Measurements from ENCODE around the gene GPC5. TPM values are rescaled to one million over a fixed set of nuclear protein-coding genes. Genes with fewer than 3 reads are reported as not detected.
A peak's percentile ranks its signal among the peaks of the same experiment; 100 is the strongest.

The GPC5 gene
- total and polyA plus RNA-seq, 2 of the 13 experiments (the other 11 are each of a cell fraction or from before 2014, with no cell fraction given) = 0.02 to 0.07 TPM

DNA sequence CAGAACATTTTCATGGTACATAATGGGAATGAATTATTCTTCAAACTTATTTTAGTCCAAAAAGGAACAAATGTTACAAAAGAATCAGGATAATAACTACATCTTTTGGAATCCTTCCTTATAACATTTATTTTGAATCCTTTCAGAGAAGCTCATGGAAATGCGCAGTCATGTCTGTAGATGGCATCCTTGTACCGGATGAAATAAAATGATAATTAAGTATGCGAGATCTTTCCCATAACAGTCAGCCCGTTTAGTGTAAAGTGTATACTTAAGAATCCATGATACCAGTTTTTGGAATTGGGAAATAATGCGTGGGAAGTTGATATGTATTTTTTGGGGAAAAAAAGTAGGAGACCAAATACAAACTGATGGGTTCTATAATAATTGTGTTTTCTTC lies 418.8 kb downstream of the GPC5 start:
- POLR2A ChIA-PET = no interaction called here
- 29% methylated on average over 5 of the region's 5 CpGs for WGBS (ENCODE audit: low lambda C conversion rate)
- H3K9ac ChIP-seq (ENCODE audit: insufficient read depth, low read depth, low read length) = no peak overlapping the region
- no peak overlapping the region for H2AFZ ChIP-seq (ENCODE audit: low read length)
- TF ChIP-seq STAG1 (CRISPR knock-in tag; IDR thresholded peaks at IDR 0.05) (0 out of 2 replicates have a peak, but pooled peaks have one; percentile 10), ZNF160 (CRISPR knock-in tag; IDR thresholded peaks at IDR 0.05) (no peak), RFX5 (IDR thresholded peaks at IDR 0.05; ENCODE audit: low read depth, low read length) (no peak), TGIF2 (CRISPR knock-in tag; IDR thresholded peaks at IDR 0.05) (no peak), ZNF335 (CRISPR knock-in tag; IDR thresholded peaks at IDR 0.05) (no peak), ZNF329 (CRISPR knock-in tag; IDR thresholded peaks at IDR 0.05; ENCODE audit: low read depth) (no peak), HNRNPLL (IDR thresholded peaks at IDR 0.05; ENCODE audit: low read depth, low read length, poor library complexity, severe bottlenecking) (no peak)
- no peak overlapping the region for H3K4me3 ChIP-seq (replicated peaks in 1 of 3; ENCODE audit: insufficient read depth in 1 of 3, low read depth in 2 of 3, low read length in 3 of 3)
- H3K9me3 ChIP-seq (ENCODE audit: low read length) = no peaks in the 10 kb centered on the region
- intact Hi-C loops (cut with micrococcal nuclease; ENCODE audit: unreplicated experiment) = no loop called here
- no peak overlapping the region for H3K27ac ChIP-seq (ENCODE audit: extremely low read length, insufficient read depth, low read length)
- no peaks in the 10 kb centered on the region for H3K27me3 ChIP-seq (ENCODE audit: control insufficient read depth in 1 of 2, insufficient read depth in 2 of 2, low read length in 2 of 2)
- DNase-seq (ENCODE audit: low spot score) (peak; percentile 1), FAIRE-seq (no peak), ATAC-seq (no peak)
- no peaks in the 10 kb centered on the region for H3K4me1 ChIP-seq (ENCODE audit: insufficient read depth, low read length)
- no TSS peak for BruUV-seq (replicated peaks)
- CTCF ChIA-PET (ENCODE audit: low intra/inter-chr PET ratio, low total read pairs) = no interaction called here
- H4K20me1 ChIP-seq (ENCODE audit: insufficient read depth, low read length) = no peaks in the 10 kb centered on the region
- no peaks in the 10 kb centered on the region for H3K36me3 ChIP-seq (replicated peaks in 1 of 2; ENCODE audit: control insufficient read depth in 1 of 2, insufficient read depth in 2 of 2, low read length in 2 of 2)
- H3K79me2 ChIP-seq (ENCODE audit: insufficient read depth, low read length) = no peaks in the 10 kb centered on the region
- in situ Hi-C loops (cut with HindIII; ENCODE audit: extremely low pct_ligation_motif_present, low pct_unique_long_range_greater_than_20kb) = no loop called here
- H3K4me2 ChIP-seq (ENCODE audit: low read depth, low read length) = no peak overlapping the region

DNA sequence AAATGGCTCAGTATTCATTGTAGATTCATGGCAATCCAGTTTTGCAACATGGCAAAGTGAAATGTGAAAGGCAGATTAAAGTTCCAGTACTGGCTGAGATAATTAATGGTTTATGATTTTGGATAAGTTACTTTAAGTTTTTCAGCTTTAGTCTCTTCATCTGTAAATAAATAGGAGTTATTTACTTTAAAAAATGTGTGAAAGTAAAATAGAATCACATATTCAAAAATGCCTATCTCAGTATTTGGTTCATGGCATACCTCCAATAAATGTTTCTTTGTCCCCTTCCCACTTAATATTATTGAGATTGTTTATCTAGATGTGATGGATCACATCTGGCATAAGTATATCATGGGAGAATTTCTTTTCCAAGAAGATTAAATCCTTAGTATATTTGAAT lies 426.0 kb downstream of the GPC5 start:
- Histone ChIP-seq H3K9me3 (ENCODE audit: low read length) (no peaks in the 10 kb centered on the region), H3K9ac (ENCODE audit: insufficient read depth, low read depth, low read length) (no peak overlapping the region), H3K27ac (ENCODE audit: extremely low read length, insufficient read depth, low read length) (no peak overlapping the region), H3K79me2 (ENCODE audit: insufficient read depth, low read length) (no peaks in the 10 kb centered on the region), H3K27me3 (ENCODE audit: control insufficient read depth in 1 of 2, insufficient read depth in 2 of 2, low read length in 2 of 2) (no peaks in the 10 kb centered on the region), H3K4me1 (ENCODE audit: insufficient read depth, low read length) (no peaks in the 10 kb centered on the region), H2AFZ (ENCODE audit: low read length) (no peak overlapping the region), H3K36me3 (replicated peaks in 1 of 2; ENCODE audit: control insufficient read depth in 1 of 2, insufficient read depth in 2 of 2, low read length in 2 of 2) (no peaks in the 10 kb centered on the region), H3K4me3 (replicated peaks in 1 of 3; ENCODE audit: insufficient read depth in 1 of 3, low read depth in 2 of 3, low read length in 3 of 3) (no peak overlapping the region), H3K4me2 (ENCODE audit: low read depth, low read length) (no peak overlapping the region), H4K20me1 (ENCODE audit: insufficient read depth, low read length) (no peaks in the 10 kb centered on the region)
- ChIA-PET CTCF (ENCODE audit: low intra/inter-chr PET ratio, low total read pairs) (no interaction called here), POLR2A (no interaction called here)
- intact Hi-C loops (cut with micrococcal nuclease; ENCODE audit: unreplicated experiment) = no loop called here
- FAIRE-seq (no peak), DNase-seq (ENCODE audit: low spot score) (no peak), ATAC-seq (no peak)
- in situ Hi-C loops (cut with HindIII; ENCODE audit: extremely low pct_ligation_motif_present, low pct_unique_long_range_greater_than_20kb) = no loop called here
- no TSS peak for BruUV-seq (replicated peaks)
- TF ChIP-seq CHCHD3 (CRISPR knock-in tag; IDR thresholded peaks at IDR 0.05) = no peak
- TF ChIP-seq CAMTA2 (CRISPR knock-in tag; IDR thresholded peaks at IDR 0.05; ENCODE audit: borderline replicate concordance) = no peak
- TF ChIP-seq ZFX (CRISPR knock-in tag; IDR thresholded peaks at IDR 0.05; ENCODE audit: low read depth) = no peak
- TF ChIP-seq ZNF160 (CRISPR knock-in tag; IDR thresholded peaks at IDR 0.05) = no peak
- no peak for TF ChIP-seq POLR2AphosphoS5 (IDR thresholded peaks at IDR 0.05; ENCODE audit: low read depth, low read length)
- TF ChIP-seq HDAC6 (IDR thresholded peaks at IDR 0.05; ENCODE audit: low read depth, low read length) = no peak
- no peak for TF ChIP-seq THAP11 (CRISPR knock-in tag; IDR thresholded peaks at IDR 0.05)
- TF ChIP-seq ZEB1 (IDR thresholded peaks at IDR 0.05; ENCODE audit: insufficient replicate concordance, low read depth) = no peak
- TF ChIP-seq KLF9 (CRISPR knock-in tag; IDR thresholded peaks at IDR 0.05; ENCODE audit: low read depth) = no peak
- no peak for TF ChIP-seq CHD2 (IDR thresholded peaks at IDR 0.05; ENCODE audit: low read depth, low read length)
- TF ChIP-seq ZSCAN12 (CRISPR knock-in tag; IDR thresholded peaks at IDR 0.05) = no peak

Data from HepG2 (cell line).